ENCODE measurements around the gene MGMT.

The MGMT gene

DNA sequence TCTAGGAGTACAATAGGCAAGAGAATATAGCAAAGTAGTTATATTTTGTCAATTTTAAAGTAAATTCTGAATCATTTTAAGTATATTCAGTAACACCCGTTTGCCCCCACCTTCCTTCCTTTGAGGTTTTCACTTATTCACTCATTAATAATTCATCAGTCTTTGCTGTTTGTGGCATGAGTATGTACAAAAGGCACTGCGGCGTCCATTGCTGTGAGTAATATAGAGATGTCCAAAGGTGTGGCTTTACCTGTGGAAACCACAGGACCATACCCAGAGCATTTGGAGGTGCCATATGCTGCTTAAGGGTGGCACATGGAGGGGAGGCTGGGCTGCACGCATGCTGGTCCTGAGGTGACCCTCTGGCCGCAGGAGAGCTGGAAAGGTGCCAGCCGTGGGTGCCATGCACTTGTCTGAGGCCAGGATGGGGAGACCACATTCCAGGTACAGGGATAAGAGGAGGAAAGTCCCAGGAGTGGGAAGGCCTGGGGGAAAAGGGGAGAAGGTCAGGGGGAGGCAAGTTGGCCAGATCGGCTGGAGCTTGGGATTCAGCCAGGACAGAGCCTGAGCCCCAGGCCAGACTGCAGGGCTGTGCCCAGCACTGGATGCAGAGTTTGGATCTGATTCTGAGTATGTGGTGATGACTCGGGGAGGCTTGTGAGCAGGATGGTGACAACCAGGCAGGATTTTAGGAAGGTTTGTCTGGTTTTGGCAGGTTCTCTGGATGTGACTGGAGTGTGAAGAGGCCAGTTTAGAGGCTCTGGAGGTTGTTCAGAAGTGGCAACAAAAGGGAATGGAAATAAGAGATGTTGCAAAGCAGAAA, 223.4 kb downstream of the MGMT start:
- no peak for DNase-seq (ENCODE audit: low spot score)

DNA sequence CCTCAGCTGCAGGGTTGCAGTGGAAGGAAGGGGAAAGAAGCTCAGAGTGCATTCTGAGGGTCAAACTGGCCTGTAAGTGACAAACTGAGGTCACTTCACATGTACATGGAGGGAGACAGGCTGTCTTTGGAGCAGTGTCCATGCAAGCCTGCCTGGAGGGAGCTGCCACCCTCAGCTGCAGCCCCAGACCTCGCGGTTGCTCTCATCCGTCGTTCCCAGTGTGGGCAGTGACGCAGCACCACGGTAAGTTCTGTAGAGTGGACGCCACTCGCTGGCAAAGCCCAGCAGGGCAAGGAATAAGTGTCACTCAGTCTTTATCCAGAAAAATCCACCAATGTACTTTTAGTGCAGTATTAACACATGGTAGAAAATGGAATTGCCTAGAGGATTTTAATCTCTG, 225.7 kb downstream of the MGMT start:
- no peak for DNase-seq (ENCODE audit: low spot score)

DNA sequence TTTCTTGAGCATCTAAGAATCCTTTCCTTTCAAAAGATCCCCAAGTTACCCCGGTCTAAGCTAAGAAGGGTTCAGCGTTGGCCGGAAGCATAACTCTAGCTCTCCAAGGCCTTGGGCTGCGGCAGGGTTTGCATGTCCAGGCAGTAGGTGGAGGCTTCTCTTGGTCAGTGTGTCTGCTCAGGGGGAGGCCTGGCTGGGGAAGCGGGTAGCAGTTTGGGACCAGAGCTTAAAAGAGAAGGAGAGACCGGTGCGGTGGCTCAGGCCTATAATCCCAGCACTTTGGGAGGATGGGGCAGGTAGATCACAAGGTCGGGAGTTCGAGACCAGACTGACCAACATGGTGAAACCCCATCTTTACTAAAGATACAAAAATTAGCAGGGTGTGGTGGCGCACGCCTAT, 226.3 kb downstream of the MGMT start:
- no peak for DNase-seq (ENCODE audit: low spot score)

DNA sequence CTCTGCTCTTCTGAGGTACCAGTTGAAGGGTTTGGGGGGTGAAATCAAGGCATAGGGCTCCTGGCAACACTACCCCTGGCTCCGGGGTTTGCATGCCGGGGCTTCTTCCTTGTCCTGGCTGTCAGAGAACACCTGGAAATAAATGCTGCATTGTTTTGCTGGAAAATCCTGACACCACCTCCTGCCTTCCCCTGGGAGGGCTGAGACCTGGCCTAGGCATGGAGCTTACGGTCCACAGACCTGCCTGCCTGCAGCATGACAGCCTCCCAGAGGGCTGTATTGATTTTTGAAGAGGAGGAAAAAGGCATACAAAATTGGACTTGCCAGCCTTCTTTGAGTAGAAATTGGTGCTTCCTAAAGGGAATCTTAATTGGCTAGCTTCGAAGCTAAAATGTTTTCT, 227.1 kb downstream of the MGMT start:
- DNase-seq (ENCODE audit: low spot score): no peak

DNA sequence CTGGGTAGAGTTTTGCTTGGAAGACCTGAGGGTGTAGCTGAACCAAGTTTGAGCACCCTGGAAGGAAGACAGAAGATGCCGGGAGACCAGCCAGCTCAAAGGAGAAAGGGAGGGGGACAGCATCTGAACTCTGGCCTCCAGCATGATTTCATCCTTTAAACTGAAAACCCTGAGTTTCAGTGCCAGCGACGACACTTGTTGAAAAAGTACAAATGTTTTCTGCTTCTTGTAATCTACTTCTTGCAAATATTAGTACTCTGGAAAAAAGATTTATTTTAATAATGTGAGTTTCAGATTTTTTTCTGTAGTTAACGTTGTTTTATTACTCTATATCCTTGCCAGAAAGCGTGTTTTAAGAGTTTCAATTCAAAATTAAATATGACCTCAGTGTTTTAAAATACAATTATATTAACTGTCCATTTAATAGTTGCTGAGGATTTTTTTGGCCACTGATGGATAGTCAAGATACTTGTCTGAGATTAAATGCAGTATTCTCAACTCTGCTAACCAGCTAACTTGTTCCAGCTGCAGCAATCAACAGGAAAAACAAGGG, 227.7 kb downstream of the MGMT start:
- no peak for DNase-seq (ENCODE audit: low spot score)

DNA sequence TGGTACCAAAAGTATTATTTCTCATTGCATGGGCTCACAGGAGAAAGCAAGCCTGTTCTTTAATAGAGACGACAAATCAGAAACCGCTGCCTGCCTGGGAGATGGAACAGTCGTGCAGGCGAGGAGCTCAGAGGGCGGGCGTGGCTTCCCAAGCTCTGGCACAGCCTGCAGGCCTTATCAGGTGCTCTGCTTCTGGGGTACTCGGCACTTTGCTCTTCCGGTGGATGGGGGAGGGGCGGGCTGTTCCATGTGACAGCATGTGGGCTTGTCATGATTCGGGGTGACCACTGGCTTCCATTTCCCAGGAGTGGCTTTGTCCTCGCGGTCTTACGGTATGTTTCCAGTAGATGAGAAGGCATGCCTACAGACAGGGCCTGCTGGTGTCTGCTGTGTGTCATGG, 228.6 kb downstream of the MGMT start:
- no peak for DNase-seq (ENCODE audit: low spot score)

DNA sequence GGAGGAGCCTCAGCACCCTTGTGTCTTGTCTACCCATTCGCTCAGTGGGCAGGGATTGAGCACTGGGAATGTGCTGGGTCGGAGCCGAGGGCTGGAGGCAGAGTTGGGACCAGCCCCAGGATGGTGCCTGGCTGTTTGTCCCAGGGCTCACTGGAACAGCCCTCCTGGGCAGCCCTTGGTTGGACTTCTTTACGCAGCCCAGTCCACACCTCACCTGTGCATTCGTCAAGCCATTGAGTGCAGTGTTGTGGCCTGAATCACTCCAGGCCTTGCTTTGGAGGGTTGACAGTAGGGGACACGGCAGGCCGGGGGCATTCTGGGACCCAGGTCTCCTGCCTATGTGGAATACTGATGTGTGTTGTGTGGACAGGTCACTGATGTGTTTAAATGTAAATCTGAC, 229.6 kb downstream of the MGMT start:
- no peak for DNase-seq (ENCODE audit: low spot score)

DNA sequence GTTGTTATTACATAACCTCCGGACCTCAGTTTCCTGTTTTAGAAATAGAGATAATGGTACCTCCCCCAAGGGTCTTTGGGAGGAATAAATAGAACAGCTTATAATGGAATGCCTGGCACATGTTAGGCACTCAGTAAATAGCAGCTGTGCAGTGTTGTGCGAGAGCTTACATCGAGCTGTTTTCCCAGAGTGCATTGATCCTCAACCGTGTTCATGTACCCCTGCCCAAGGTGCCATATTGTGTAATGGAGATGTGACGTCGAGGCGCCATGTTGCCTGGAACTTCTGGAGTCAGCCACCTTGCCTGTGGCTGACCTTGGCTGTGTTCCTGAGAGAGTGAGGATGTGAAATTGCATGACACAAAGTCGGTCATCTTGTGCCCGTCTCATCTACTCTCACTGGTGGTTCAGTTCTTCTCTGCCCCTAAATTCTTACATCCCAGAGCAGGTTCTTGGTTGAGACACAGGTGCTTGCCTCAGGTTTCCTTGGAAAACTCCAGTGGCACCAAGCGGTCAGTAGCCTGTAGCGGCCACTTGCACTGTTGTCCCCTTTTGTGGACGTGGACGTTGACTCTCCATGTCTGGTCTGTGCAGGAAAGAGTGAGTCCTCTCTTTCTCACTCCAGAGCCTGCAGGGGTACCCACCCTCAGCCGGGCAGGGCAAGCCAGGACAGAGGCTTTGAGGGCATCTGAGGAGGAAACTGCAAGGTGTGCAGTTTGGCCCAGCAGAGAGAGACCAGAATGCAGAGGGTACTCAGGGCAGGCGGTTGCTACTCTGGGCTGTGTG, 230.6 kb downstream of the MGMT start:
- DNase-seq (ENCODE audit: low spot score): no peak

DNA sequence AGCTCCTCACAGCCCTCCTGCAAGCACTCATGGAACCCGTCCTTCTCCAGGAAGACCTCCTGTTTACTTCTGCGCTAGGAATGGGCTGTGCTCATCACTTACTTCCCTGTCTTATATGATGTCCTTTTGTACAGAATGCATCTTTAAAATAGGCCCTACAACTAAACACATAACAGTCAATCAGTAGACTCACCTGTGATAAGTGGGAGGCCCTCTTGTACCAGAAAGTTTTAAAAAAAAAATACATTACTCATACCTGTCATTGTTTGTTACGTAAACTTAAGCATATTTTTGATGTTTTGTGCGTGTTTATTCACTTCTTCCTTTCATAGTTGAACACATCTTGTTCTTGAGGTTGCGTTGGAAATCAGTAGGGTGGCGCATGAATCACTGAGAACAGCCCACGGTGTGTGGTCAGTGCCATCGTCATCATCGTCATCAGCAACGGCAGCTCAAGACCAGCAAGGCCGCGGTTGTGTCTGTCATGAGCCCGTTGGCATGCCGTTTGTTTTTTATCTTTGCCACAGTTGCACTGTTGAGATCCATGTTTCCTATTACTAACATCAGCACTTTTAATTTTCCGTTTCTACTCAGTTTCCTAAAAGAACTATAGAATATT, 232.8 kb downstream of the MGMT start:
- DNase-seq (ENCODE audit: low spot score): no peak

DNA sequence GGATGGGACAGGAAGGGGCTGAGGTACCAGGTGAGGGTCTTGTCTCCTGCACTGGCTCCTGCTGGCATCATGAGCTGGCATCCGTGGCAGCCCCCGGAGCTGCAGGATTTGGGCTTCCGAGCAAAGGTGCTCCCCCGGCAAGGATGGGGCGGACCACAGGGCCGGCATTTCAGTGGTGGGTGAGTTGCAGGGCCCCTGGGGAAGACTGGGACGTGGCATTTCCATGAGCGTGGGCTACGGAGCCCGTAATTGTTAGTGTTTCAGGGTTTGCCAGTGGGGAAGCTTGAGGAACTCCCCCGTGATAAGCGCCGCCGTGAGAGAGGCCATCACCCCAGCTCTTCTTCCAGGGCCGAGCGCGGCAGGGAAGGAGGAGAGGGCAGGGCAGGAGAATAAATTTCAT, 235.6 kb downstream of the MGMT start:
- DNase-seq (ENCODE audit: low spot score): no peak

DNA sequence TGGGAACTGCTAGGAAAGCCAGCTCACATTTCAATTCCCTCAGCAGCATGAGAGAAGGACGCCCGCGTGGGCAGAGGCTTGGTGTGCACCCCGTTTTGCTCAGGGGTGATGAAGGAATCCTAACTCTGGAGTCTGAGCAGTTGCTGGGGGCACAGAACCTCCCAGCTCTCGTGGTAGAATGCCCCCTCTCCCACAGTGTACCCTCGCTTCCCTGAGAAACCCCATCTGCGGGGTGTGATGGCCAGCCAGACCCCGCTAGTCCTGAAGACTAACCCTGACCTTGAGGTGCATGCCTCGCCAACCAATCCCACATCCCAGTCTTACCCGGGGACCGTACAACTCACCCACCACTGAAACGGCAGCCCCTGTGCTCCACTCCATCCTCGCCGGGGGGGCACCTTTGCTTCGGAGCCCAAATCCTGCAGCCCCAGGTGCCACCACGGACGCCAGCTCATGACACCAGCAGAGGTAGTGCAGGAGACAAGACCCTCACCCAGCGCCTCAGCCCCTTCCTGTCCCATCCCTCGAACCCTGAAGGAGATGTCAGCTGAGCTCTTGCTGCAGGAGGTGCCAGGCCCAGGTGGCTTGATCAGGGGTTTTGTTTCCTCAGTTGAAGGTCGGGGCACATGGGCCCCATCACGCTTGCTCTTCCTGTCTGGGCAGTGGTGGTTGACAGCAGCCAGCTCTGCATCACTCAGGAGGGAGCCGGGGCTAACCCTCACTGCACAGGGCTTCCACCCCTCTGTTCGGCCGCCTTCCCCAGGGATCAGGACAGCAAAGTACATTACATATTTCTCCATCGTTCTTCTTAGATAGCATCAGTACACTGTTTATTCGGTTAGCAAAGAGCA, 236.5 kb downstream of the MGMT start:
- no peak for DNase-seq (ENCODE audit: low spot score)

DNA sequence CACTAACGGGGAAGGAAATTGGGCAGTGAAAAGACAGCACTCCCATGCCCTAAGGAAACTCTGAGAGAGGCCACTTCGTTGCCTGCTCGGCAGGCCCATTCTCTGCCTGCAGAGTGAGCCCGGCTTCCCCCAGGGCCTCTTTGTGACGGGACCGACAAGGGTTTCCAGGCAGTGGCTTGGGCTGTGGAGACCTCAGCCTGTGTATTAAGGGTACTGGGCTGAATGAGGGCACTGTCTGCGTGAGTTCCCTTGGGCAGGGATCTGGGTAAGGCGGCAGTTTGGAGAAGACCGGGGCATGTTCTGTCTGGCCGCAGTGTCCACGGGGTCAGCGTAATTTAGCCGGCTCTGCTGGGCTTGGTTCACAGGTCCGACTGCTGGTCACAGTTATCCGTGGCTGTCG, 237.2 kb downstream of the MGMT start:
- DNase-seq (ENCODE audit: low spot score): no peak

DNA sequence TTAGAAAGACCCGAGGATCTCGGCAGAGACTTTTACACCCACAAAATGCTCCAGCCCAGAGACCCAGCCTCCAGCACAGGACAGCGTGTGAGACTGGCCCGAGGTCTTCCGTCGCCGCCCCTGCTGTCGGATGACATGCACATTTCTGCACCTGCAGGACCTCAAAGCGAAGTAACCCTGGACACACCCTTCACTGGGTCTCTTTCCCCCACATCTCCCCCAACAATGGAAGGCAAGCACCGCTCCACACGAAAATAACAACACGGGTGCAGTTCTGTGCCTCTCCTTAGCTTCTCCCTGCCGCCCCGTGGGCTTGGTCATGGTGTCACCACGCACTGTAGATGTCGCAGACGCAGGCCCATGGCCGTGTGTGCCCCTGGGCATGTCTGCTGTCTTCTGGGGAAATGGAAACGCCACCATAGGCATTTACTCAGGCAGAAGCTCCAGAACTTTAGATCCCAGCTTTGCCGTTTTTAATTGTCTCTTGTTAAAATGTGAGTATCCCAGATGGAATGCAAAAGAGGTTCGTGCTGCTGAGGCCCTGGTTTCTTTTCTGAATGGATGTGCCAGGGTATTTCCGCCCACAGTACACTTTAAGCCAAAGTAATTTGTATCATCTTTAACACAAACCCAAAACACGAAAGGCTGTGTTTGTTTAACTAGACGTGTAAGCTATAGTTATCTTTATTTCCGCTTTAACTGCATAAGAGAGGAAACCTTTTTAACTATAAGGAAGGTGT, 237.9 kb downstream of the MGMT start:
- DNase-seq (ENCODE audit: low spot score): no peak

DNA sequence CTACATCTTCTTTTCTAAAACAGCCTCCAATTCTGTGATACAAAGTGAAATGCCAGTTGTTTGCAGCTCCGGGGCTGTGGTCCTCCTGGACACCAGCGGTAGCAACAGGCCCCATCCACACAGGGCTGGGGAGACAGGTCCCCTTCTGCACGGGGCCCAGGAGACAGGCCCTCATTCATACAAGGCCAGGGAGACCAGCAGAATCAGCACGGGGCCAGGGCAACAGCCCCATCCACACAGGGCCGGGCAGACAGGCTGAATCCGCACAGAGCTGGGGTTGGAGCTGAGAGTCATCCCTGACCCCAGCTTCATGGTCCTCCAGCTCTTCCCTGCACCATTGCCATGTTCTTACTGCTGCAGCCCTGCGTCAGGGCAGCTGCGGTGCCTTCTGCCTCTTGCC, 238.6 kb downstream of the MGMT start:
- DNase-seq (ENCODE audit: low spot score): no peak

DNA sequence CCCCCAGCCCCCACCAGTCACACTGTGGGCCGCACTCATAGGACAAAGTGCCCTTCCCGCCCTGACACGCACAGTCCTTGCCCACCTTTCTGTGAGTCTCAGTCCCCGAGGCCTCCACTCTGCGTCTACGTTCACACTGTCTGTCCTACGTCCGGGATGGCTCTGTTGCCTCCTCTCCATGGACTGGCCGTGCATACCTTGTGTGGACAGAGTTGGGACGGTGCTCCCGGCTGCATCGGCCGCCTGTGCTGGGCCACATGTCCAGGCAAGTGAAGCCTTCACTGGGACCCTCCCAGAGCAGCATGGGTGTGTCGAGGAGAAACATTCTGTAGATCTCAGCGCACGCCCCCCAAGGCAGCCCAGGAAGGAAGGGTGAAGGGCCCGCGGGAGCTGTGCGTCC, 239.0 kb downstream of the MGMT start:
- DNase-seq (ENCODE audit: low spot score): no peak

DNA sequence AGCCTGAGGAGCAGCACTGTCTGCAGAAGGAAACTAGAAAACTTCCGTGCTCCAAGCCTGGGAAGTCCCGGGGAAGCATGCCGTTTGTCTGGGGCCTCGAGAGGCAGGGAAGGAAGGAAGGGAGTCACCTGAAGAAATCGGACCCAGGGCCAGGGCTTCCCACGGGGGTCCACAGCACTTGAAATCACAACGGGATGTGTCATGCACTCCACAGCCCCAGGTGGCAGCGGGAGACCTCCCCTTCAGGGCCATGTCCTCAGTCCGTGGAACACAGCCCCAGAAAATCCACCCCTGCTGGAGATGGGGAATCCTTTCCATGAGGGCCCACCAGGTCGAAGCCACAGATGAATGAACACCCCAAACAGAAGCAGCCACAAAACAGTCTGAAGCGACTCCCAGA, 239.5 kb downstream of the MGMT start:
- no peak for DNase-seq (ENCODE audit: low spot score)

DNA sequence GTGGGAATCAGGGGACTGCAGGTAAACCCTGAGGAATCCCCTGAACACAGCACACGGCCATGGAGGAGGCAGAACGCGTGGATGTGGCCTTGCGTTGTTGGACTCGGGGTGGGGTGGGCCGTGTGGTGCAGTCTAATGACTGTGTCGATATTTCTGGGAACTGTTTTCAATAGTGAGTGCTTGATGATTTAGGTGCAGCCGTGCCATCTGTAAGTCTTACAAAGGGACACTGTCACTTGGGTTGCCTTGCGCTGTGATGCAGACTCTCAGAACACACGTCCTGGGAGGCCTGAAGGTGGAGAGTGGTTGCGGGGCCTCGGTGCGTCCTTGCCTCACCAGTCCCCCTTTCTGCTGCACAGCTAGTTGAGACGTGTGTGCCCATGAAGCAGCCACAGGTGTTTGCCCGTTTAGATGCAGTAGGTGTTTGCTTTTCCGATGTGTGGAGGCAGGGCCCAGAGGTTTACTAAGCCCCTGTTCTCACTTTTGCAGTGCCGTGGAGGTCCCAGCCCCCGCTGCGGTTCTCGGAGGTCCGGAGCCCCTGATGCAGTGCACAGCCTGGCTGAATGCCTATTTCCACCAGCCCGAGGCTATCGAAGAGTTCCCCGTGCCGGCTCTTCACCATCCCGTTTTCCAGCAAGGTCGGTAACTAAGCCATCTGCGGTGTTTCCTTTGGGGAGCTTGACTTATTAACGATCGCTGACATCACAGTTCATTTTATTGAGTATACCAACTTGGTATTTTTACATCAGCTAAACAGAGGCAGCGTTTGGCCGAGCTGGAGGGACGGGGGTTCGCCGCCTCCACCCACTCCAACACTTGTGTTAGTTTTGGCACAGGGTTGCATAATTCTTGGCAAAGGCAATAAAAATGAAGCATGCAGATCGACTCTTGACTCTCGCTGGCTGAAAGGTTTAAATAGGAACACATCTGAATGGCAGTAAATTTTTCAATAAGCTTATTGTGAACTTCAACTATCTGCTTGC, 240.7 kb downstream of the MGMT start:
- no peak for DNase-seq (ENCODE audit: low spot score)

DNA sequence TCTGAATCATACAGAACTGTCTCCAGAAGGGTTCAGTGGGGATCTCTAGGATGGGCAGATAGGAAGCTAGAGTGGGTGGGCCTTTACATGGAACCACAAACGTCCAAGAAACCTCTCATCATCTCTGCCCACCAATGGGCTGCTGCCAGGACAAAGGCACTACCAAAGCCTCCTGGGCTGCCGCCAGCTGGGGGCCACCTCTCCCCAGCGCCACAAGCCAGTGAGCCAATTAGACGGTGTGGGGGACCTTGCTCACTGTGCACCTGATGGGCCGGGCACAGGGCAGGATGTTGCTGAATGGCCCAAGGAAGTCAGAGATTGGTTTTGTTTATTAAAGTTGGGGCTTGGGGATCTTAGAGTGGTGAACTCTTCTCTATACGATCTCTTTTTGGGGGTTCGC, 242.1 kb downstream of the MGMT start:
- DNase-seq (ENCODE audit: low spot score): no peak

DNA sequence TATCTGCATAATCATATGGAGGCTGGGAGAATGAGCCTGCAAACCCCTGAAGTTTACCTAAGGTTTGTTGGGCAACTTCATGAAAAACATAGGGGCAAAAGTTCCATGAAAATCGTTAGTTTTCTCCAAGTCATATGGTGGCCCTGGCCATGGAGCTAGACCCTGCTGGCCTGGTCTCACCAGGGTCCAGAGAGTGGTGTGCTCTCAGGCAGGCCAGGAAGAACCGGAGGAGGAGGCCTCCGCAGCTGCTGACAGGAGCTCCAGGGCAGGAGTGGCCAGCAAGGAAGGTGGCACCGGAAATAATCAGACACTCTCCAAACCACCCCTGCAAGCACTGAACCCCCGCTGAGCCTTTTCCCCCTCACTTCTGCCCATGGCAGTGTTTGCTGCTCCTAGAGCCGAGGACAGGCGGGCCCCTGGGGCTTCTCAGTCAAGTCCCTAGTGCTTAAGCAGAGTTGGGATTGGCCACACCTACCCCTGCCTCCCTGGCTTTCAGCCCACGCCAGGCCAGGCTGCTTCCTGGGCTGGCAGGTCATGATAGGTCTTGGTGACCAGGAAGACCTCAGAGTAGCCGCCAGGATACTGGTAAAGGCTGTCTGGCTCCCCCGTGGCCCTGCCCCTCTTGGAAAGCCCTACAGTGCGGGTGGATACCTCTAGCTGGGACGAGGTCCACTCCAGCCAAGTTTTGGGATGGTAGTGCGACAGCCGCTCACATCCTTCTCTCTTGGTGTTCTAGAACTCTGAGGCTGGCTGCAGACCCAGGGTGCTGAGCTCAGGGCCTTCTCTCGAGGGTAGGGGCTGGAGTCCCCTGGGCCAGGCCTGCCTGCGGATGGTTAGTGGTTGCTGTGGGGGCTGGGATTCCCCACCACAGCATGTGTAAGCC, 242.8 kb downstream of the MGMT start:
- DNase-seq (ENCODE audit: low spot score): no peak

Measured in LoVo (cell line).